ENCODE measurements around the gene PGLYRP1. TPM values are rescaled to one million over a fixed set of nuclear protein-coding genes. Genes with fewer than 3 reads are reported as not detected.

The PGLYRP1 gene
- total and polyA plus RNA-seq, 2 of the 13 experiments (the other 11 are each of a cell fraction or from before 2014, with no cell fraction given): not detected

- no peak for TF ChIP-seq BCL3 (CRISPR knock-in tag; IDR thresholded peaks at IDR 0.05)
- TF ChIP-seq ZNF274 (CRISPR knock-in tag; IDR thresholded peaks at IDR 0.05): no peak
- no peak for TF ChIP-seq CBFB (CRISPR knock-in tag; IDR thresholded peaks at IDR 0.05)
- no peak for TF ChIP-seq ZNF660 (CRISPR knock-in tag; IDR thresholded peaks at IDR 0.05; ENCODE audit: borderline replicate concordance, low read depth)
- no peak for TF ChIP-seq SNAPC4 (CRISPR knock-in tag; IDR thresholded peaks at IDR 0.05)
- no peak for TF ChIP-seq SMAD3 (CRISPR knock-in tag; IDR thresholded peaks at IDR 0.05)
- TF ChIP-seq SMARCE1 (IDR thresholded peaks at IDR 0.05; ENCODE audit: borderline replicate concordance): no peak
- no peak for TF ChIP-seq ZNF737 (CRISPR knock-in tag; IDR thresholded peaks at IDR 0.05; ENCODE audit: borderline replicate concordance)
- no peak for TF ChIP-seq PPARG (CRISPR knock-in tag; conservative IDR thresholded peaks at IDR 0.05)
- no peak for TF ChIP-seq SRY (CRISPR knock-in tag; IDR thresholded peaks at IDR 0.05)
- TF ChIP-seq ZMYM3 (CRISPR knock-in tag; IDR thresholded peaks at IDR 0.05): no peak
- no peak for TF ChIP-seq MXD3 (CRISPR knock-in tag; IDR thresholded peaks at IDR 0.05)
- TF ChIP-seq ZNF407 (CRISPR knock-in tag; IDR thresholded peaks at IDR 0.05; ENCODE audit: not compliant biosample characterization): no peak
- TF ChIP-seq ZNF362 (CRISPR knock-in tag; IDR thresholded peaks at IDR 0.05; ENCODE audit: borderline replicate concordance): no peak
Measured at GRCh38 chr19:46066471-46066870, 43.6 kb upstream of the PGLYRP1 start (continued).

All from HepG2 (cell line).